ENCODE measurements around the gene GADD45GIP1. TPM values are rescaled to one million over a fixed set of nuclear protein-coding genes. Genes with fewer than 3 reads are reported as not detected.
"Not testable (repeated sequence)": the region's sequence is repeated elsewhere in the genome, so short reads cannot be mapped to it uniquely, and the experiment has no call there.

Gene GADD45GIP1
- total RNA-seq, 1 experiment from 2014 or later = 29.1 TPM

- Histone ChIP-seq H3K4me1 (replicated peaks; ENCODE audit: insufficient read depth) (no peaks in the 10 kb centered on the region; the same call in 1 of the 2 replicates), H3K79me2 (ENCODE audit: low read depth) (no peaks in the 10 kb centered on the region), H3K4me3 (no peak overlapping the region), H3K27ac (no peak overlapping the region), H3K36me3 (ENCODE audit: low read depth) (peaks cover 26% of the 10 kb centered on the region; the same call in 1 of the 2 replicates), H3K9me2 (ENCODE audit: insufficient read depth) (no peaks in the 10 kb centered on the region), H3K9me3 (ENCODE audit: insufficient read depth, low read depth) (no peaks in the 10 kb centered on the region), H3F3A (ENCODE audit: insufficient read depth, low read depth) (peaks cover 31% of the 10 kb centered on the region), H2AFZ (no peak overlapping the region), H4K20me1 (ENCODE audit: insufficient read depth) (no peaks in the 10 kb centered on the region), H3K4me2 (no peak overlapping the region), H3K27me3 (ENCODE audit: insufficient read depth, low read depth) (no peaks in the 10 kb centered on the region)
- CTCF ChIA-PET = no interaction called here
- DNase-seq = no peak
- POLR2A ChIA-PET (ENCODE audit: unreplicated experiment) = interaction anchor here (1.1 kb wide), 1 partner anchor 30 kb away, joined by 15 read pairs; the partner anchor contains the start of gene GCDH
- intact Hi-C loops (cut with micrococcal nuclease; ENCODE audit: unreplicated experiment) = no loop called here
- TF ChIP-seq, protein P1, sequence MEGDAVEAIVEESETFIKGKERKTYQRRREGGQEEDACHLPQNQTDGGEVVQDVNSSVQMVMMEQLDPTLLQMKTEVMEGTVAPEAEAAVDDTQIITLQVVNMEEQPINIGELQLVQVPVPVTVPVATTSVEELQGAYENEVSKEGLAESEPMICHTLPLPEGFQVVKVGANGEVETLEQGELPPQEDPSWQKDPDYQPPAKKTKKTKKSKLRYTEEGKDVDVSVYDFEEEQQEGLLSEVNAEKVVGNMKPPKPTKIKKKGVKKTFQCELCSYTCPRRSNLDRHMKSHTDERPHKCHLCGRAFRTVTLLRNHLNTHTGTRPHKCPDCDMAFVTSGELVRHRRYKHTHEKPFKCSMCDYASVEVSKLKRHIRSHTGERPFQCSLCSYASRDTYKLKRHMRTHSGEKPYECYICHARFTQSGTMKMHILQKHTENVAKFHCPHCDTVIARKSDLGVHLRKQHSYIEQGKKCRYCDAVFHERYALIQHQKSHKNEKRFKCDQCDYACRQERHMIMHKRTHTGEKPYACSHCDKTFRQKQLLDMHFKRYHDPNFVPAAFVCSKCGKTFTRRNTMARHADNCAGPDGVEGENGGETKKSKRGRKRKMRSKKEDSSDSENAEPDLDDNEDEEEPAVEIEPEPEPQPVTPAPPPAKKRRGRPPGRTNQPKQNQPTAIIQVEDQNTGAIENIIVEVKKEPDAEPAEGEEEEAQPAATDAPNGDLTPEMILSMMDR (conservative IDR thresholded peaks at IDR 0.05) = no peak
- TF ChIP-seq EZH2 (IDR thresholded peaks at IDR 0.05; ENCODE audit: low read depth) = no peak
- no TSS peak for BruUV-seq (replicated peaks)
Observed at GRCh38 chr19:12921047-12921446, 36.0 kb downstream of the GADD45GIP1 start.

DNA sequence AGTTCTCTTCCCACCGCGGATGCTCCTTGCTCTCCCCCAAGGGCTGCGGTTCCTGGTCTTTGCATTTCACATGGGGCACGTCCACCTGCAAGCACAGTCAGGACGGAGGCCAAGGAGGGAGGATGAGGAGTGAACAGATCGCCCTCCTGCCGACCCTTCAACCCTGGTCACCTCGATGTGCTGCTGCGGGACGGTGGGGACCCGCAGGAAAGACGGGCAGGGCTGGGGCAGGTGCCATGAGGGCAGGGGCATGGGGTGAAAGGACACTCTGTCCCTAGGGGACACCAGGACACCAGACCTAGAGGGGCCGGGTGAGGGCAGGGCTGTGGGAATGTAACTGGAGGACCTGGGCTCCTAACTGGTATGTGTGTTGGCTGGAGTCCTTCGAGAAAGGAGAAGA, 38.8 kb downstream of the GADD45GIP1 start:
- Histone ChIP-seq H3F3A (ENCODE audit: insufficient read depth, low read depth) (peaks cover 29% of the 10 kb centered on the region), H3K4me1 (replicated peaks; ENCODE audit: insufficient read depth) (no peaks in the 10 kb centered on the region; the same call in 1 of the 2 replicates), H3K9me2 (ENCODE audit: insufficient read depth) (no peaks in the 10 kb centered on the region), H3K4me3 (no peak overlapping the region), H3K79me2 (ENCODE audit: low read depth) (no peaks in the 10 kb centered on the region), H3K36me3 (ENCODE audit: low read depth) (0 out of 2 replicates have a peak, but pooled peaks cover 4% of the 10 kb centered on the region), H3K27ac (no peak overlapping the region), H3K9me3 (ENCODE audit: insufficient read depth, low read depth) (no peaks in the 10 kb centered on the region), H2AFZ (no peak overlapping the region), H3K4me2 (no peak overlapping the region), H3K27me3 (ENCODE audit: insufficient read depth, low read depth) (no peaks in the 10 kb centered on the region), H4K20me1 (ENCODE audit: insufficient read depth) (no peaks in the 10 kb centered on the region)
- no peak for DNase-seq
- ChIA-PET CTCF (no interaction called here), POLR2A (ENCODE audit: unreplicated experiment) (no interaction called here)
- intact Hi-C loops (cut with micrococcal nuclease; ENCODE audit: unreplicated experiment) = loop anchor here (2.0 kb wide), 1 partner anchor 27 kb away; the partner anchor contains the start of gene GCDH
- TF ChIP-seq EZH2 (IDR thresholded peaks at IDR 0.05; ENCODE audit: low read depth) = no peak
- TF ChIP-seq, protein P1 (conservative IDR thresholded peaks at IDR 0.05) = no peak
- BruUV-seq (replicated peaks) = no TSS peak

DNA sequence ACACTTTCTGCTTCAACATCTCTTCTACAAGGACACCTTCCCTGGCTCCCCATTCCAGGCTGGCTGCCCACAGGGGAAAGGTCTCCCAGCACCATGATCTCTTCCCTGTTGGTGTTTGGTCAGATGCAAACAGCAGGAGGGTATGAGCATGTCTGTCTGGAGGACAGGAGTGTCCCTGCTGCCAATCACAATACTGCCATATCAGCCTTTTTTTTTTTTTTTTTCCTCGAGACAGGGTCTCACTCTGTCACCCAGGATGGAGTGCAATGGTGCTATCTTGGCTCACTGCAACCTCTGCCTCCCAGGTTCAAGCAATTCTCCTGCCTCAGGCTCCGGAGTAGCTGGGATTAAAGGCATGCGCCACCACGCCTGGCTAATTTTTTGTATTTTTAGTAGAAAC, 41.2 kb downstream of the GADD45GIP1 start:
- intact Hi-C loops (cut with micrococcal nuclease; ENCODE audit: unreplicated experiment) = not testable (repeated sequence)
- H3F3A ChIP-seq (ENCODE audit: insufficient read depth, low read depth) = peaks cover 20% of the 10 kb centered on the region

More for the DNA sequence above, 41.2 kb downstream of the GADD45GIP1 start:
- H3K79me2 ChIP-seq (ENCODE audit: low read depth); H3K27me3 ChIP-seq (ENCODE audit: insufficient read depth, low read depth); H3K4me3 ChIP-seq; H3K4me2 ChIP-seq; BruUV-seq (replicated peaks); H3K9me3 ChIP-seq (ENCODE audit: insufficient read depth, low read depth); H3K4me1 ChIP-seq (replicated peaks; ENCODE audit: insufficient read depth); H3K27ac ChIP-seq; POLR2A ChIA-PET (ENCODE audit: unreplicated experiment); H4K20me1 ChIP-seq (ENCODE audit: insufficient read depth); H3K9me2 ChIP-seq (ENCODE audit: insufficient read depth); H2AFZ ChIP-seq; H3K36me3 ChIP-seq (ENCODE audit: low read depth); DNase-seq: not testable (repeated sequence)
- CTCF ChIA-PET = interaction anchor here (0.7 kb wide), 2 partner anchors 28 to 316 kb away, joined by 3 to 6 read pairs; no protein-coding TSS in a partner anchor

Measured in PC-9 (cell line).